GM12873 (cell line): ENCODE measurements around the gene TRIM63.

Source experiments
- TF ChIP-seq, protein P1 (sequence below): IDR thresholded peaks from 2 replicates; pipeline ENCODE4 v1.5.1; 2012; ENCODE audit warnings: low read depth, mild to moderate bottlenecking, moderate library complexity, low read length, control low read depth; ENCODE audit not compliant: insufficient read depth; ENCODE audit errors: missing control alignments

TRIM63 gene

DNA sequence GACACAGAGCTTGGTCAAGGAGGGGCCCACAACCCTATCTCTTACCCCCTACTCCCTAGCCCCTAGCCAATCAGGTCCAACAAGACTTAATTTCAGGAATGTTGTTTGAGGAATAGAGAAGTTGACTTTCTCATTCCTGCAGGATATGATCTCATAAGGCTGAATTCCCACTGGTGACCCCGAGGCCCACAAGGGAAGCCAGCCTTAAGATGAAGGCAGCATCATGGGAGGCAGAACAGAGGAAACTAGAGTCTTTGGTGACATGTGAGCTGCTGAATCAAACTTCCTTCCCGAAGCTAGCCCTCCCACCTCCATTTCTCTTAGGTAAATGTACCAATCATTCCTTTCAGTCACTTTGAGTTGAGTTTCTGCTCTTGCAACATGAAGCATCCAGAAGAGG, 35.1 kb upstream of the TRIM63 start:
- TF ChIP-seq, protein P1, sequence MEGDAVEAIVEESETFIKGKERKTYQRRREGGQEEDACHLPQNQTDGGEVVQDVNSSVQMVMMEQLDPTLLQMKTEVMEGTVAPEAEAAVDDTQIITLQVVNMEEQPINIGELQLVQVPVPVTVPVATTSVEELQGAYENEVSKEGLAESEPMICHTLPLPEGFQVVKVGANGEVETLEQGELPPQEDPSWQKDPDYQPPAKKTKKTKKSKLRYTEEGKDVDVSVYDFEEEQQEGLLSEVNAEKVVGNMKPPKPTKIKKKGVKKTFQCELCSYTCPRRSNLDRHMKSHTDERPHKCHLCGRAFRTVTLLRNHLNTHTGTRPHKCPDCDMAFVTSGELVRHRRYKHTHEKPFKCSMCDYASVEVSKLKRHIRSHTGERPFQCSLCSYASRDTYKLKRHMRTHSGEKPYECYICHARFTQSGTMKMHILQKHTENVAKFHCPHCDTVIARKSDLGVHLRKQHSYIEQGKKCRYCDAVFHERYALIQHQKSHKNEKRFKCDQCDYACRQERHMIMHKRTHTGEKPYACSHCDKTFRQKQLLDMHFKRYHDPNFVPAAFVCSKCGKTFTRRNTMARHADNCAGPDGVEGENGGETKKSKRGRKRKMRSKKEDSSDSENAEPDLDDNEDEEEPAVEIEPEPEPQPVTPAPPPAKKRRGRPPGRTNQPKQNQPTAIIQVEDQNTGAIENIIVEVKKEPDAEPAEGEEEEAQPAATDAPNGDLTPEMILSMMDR, result no peak

DNA sequence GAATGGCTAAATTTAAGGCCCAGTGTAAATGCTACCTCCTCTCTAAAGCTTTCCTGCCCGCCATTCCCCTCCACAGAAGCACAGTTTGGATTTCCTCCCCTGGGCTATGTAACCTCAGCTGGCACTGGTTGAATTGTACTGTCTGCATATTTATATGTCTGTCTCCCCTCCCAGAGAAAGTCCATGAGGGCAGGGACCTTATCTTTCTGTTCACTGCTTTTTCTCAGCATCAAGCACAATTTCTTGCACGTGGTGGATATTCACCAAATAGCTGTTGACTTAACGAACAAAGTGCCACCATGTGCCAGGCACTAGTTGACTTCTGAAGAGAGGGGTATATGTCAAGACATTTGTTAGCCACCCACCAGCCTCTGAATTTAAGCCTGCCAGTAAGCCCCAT, 34.7 kb upstream of the TRIM63 start:
- TF ChIP-seq, protein P1, result no peak

DNA sequence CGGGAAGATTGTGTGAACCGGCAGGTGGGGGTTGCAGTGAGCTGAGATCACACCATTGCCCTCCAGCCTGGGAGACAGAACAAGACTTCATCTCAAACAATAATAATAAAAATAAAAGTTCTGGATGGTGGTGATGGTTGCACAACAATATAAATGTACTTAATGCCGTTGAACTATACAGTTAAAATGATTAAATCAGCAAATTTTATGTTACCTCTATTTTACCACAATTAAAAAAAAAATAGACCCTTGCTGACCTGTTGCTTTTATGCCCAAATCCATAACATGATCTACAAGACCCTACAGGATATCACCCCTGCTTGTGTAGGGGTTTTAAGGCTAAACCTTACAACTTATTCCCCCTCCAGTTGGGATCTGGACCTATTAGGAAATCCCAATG, 32.4 kb upstream of the TRIM63 start:
- TF ChIP-seq, protein P1, result no peak

DNA sequence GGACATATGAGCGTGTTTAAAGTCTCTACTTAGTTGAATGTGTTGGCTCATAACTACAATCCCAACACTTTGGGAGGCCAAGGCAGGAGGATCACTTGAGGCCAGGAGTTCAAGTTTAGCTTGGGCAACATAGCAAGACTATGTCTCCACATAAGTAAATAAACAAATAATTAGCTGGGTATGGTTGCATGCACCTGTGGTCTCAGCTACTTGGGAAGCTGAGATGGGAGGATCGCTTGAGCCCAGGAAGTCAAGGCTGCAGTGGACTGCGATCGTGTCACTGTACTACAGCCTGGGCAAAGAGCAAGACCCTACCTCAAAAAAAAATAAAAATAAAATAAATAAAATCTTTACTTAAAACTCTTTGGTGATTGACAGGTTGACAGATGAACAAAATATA, 31.2 kb upstream of the TRIM63 start:
- TF ChIP-seq, protein P1, result no peak

DNA sequence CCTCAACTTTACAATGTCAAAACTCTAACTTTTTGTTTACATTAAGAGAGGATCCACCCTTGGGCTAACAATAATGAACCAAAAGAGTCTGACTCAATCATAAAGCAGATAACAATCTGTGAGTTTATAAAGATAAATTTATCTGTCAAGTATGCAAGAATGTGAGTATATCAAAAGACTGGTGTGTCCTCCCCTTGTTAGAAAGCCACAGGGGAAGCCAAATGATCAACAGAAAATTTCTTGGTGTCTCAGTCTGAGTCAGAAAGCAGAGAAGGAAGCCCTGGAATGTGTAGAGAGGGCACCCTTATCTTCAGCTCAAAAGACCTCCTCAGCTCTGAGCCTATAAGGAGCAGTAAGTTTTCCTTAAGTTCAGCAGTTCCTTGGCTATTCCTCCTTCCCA, 30.3 kb upstream of the TRIM63 start:
- TF ChIP-seq, protein P1, result no peak

DNA sequence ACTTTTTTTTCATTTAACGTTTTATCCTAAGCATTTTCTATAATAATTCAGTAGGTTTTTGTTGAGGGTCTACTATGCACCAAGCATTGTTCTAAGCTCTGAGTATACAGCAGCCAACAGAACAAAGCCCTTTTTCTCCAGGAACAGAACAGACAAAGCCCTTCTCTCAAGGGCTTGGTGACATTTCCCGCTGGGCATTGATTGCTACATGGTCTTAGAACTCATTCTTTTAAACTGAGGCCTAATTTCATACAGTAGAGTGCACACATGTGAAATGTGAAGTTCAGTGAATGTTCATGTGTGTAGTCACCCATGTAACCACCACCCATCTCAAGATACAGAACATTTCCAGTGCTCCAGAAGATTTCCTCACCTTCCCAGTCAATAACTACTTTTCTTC, 29.0 kb upstream of the TRIM63 start:
- TF ChIP-seq, protein P1, result no peak

DNA sequence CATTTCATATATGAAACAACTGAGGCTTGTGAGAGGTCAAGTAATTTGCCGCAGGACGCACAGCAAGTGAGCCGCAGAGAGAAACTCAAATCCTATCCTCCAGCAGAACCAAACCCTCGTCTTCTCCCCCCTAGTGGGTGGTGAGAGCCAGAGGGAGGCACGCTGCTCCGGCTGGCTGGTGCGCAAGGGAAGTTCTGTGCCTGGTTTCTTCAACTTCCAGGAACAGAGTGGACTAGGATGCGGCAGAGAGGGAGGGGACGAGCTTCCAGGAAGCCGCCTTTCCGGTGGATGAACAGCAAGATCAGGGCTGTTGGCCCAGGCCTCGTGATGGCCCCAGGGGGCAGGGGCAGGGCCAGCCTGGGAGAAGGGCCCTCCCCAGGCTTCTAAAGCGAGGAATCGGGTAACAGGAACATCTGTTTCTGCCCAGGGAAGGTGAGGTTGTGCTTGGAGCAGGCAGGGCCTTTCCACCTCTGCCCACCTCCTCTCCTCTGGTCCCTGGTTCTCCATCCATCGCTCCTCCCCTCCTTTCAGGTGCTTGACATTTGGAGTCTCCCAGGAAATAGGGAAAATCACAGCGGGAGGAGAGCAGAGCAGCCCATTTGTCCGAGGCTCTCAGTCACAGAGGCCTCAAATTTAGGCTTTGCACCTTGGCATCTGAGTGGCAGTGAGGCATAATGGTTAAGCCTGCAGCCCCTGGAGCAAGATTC, 27.4 kb upstream of the TRIM63 start:
- TF ChIP-seq, protein P1, result no peak
